HEK293T (cell line): Measurements from ENCODE around the gene MTAP.

ENCODE experiments used
- ARNT ChIP-seq: fragments of 450-650 bp; IDR thresholded peaks from 2 replicates; pipeline ENCODE4 v1.6.1; 2017; ENCODE audit warnings: mild to moderate bottlenecking
- BHLHE40 ChIP-seq: fragments of 450-650 bp; IDR thresholded peaks from 2 replicates; pipeline ENCODE4 v1.6.1; 2016; ENCODE audit warnings: mild to moderate bottlenecking, moderate library complexity, borderline replicate concordance
- ELF4 ChIP-seq: fragments of 450-650 bp; IDR thresholded peaks from 2 replicates; pipeline ENCODE4 v1.6.1; 2017; ENCODE audit warnings: antibody characterized with exemption
- FOXK2 ChIP-seq: fragments of 450-650 bp; IDR thresholded peaks from 2 replicates; pipeline ENCODE4 v1.6.1; 2016; ENCODE audit warnings: mild to moderate bottlenecking
- FOXM1 ChIP-seq: fragments of 450-650 bp; IDR thresholded peaks from 2 replicates; pipeline ENCODE4 v1.6.1; 2017; ENCODE audit warnings: mild to moderate bottlenecking, borderline replicate concordance
- L3MBTL2 ChIP-seq: fragments of 450-650 bp; conservative IDR thresholded peaks from 2 replicates; pipeline ENCODE4 v1.6.1; 2016; ENCODE audit warnings: mild to moderate bottlenecking
- SP1 ChIP-seq: fragments of 450-650 bp; IDR thresholded peaks from 2 replicates; pipeline ENCODE4 v1.6.1; 2017
- SUZ12 ChIP-seq: fragments of 450-650 bp; IDR thresholded peaks from 2 replicates; pipeline ENCODE4 v1.6.1; 2016; ENCODE audit warnings: mild to moderate bottlenecking
- TARDBP ChIP-seq: fragments of 450-650 bp; IDR thresholded peaks from 2 replicates; pipeline ENCODE4 v1.6.1; 2016
- ZNF384 ChIP-seq: fragments of 450-650 bp; IDR thresholded peaks from 2 replicates; pipeline ENCODE4 v1.6.1; 2016
- TF ChIP-seq, protein P1 (sequence below): fragments of 450-650 bp; IDR thresholded peaks from 2 replicates; pipeline ENCODE4 v1.6.1; 2016

DNA sequence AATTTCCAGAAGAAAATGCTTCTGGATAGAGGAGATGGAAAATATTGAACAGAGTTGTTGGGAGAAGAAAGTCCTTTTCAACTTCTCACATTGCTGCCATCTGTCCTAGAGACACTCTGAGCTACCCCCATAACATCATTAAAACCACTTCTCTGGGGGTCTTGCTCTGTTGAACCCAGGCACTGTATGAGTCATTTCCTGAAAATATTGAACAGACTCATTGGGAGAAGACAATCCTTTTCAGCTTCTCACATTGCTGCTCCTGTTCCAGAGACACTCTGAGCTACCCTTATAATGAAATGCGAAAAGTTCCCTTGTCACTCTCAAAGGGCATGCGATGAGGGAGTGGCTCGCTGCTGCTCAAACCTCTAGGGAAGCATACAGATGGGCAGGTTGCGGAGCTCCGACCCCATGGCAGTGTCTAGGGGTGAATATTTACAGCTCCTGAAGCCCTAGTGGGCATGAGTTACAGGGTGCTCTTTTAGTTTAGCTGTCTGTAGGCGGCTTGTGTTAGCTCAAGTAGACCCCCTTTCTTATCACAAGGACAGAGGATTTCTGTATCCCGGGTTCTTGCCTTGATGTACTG is 101.0 kb downstream of the MTAP start:
- no peak for TF ChIP-seq TARDBP
- TF ChIP-seq ARNT, result no peak
- no peak for TF ChIP-seq FOXM1
- TF ChIP-seq, protein P1, sequence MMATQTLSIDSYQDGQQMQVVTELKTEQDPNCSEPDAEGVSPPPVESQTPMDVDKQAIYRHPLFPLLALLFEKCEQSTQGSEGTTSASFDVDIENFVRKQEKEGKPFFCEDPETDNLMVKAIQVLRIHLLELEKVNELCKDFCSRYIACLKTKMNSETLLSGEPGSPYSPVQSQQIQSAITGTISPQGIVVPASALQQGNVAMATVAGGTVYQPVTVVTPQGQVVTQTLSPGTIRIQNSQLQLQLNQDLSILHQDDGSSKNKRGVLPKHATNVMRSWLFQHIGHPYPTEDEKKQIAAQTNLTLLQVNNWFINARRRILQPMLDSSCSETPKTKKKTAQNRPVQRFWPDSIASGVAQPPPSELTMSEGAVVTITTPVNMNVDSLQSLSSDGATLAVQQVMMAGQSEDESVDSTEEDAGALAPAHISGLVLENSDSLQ, result no peak
- TF ChIP-seq SP1, result no peak
- TF ChIP-seq BHLHE40, result no peak
- TF ChIP-seq SUZ12, result no peak
- no peak for TF ChIP-seq FOXK2
- no peak for TF ChIP-seq ELF4
- no peak for TF ChIP-seq ZNF384
- no peak for TF ChIP-seq L3MBTL2
